ENCODE data around the gene COX8C. TPM values are rescaled to one million over a fixed set of nuclear protein-coding genes. Genes with fewer than 3 reads are reported as not detected.
"Not testable (repeated sequence)": the region's sequence is repeated elsewhere in the genome, so short reads cannot be mapped to it uniquely, and the experiment has no call there.

COX8C gene
- total RNA-seq, 1 experiment from 2014 or later, result not detected

DNA sequence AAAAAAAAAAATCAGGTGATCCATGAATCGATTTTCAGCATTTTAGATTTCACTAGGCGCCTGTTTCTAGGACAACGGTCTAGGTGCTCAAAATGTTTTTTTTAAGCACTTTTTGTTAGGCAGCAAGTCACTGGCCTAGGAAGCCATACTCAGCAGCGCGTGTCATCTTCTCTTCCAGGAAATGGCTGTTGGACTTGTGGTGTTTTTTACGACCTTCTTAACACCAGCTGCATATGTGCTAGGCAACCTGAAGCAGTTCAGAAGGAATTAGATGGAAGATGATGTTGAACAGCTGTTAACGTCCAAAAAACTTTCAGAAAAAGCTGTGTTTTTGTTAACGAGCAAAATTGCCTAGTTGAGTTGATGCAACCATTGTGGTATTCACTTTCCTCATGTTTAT lies 868 bp downstream of the COX8C start:
- DNase-seq (ENCODE audit: low read depth, low spot score), result no peak
- Histone ChIP-seq H3K36me3 (ENCODE audit: control insufficient read depth, insufficient read depth, low read length) (no peaks in the 10 kb centered on the region), H3K27ac (ENCODE audit: low read length) (no peak overlapping the region), H3K4me3 (ENCODE audit: low read depth in 2 of 2, low read length in 2 of 2) (no peak overlapping the region), H3K27me3 (ENCODE audit: control insufficient read depth, insufficient read depth, low read length) (no peaks in the 10 kb centered on the region), H3K4me1 (ENCODE audit: control insufficient read depth, insufficient read depth, low read length) (no peaks in the 10 kb centered on the region), H3K9me3 (ENCODE audit: control insufficient read depth, insufficient read depth, low read depth, low read length) (no peaks in the 10 kb centered on the region)
- intact Hi-C loops (cut with micrococcal nuclease; ENCODE audit: unreplicated experiment) (no loop called here), in situ Hi-C loops (cut with HindIII; ENCODE audit: low pct_unique_long_range_greater_than_20kb, low sequenced_read_pairs) (no loop called here)
- CTCF ChIA-PET, result no interaction called here
- TF ChIP-seq, protein P1, sequence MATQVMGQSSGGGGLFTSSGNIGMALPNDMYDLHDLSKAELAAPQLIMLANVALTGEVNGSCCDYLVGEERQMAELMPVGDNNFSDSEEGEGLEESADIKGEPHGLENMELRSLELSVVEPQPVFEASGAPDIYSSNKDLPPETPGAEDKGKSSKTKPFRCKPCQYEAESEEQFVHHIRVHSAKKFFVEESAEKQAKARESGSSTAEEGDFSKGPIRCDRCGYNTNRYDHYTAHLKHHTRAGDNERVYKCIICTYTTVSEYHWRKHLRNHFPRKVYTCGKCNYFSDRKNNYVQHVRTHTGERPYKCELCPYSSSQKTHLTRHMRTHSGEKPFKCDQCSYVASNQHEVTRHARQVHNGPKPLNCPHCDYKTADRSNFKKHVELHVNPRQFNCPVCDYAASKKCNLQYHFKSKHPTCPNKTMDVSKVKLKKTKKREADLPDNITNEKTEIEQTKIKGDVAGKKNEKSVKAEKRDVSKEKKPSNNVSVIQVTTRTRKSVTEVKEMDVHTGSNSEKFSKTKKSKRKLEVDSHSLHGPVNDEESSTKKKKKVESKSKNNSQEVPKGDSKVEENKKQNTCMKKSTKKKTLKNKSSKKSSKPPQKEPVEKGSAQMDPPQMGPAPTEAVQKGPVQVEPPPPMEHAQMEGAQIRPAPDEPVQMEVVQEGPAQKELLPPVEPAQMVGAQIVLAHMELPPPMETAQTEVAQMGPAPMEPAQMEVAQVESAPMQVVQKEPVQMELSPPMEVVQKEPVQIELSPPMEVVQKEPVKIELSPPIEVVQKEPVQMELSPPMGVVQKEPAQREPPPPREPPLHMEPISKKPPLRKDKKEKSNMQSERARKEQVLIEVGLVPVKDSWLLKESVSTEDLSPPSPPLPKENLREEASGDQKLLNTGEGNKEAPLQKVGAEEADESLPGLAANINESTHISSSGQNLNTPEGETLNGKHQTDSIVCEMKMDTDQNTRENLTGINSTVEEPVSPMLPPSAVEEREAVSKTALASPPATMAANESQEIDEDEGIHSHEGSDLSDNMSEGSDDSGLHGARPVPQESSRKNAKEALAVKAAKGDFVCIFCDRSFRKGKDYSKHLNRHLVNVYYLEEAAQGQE (IDR thresholded peaks at IDR 0.05; ENCODE audit: insufficient read depth in 1 of 2, low read depth in 2 of 2, low read length in 1 of 2), result no peak
- TF ChIP-seq POLR2AphosphoS5 (IDR thresholded peaks at IDR 0.05; ENCODE audit: low read depth, low read length), result no peak
- TF ChIP-seq TCF7L2 (IDR thresholded peaks at IDR 0.05; ENCODE audit: low read depth, low read length), result no peak
- TF ChIP-seq SIN3A (IDR thresholded peaks at IDR 0.05; ENCODE audit: borderline replicate concordance, insufficient read depth, low read depth, low read length), result no peak
- TF ChIP-seq, protein P2, sequence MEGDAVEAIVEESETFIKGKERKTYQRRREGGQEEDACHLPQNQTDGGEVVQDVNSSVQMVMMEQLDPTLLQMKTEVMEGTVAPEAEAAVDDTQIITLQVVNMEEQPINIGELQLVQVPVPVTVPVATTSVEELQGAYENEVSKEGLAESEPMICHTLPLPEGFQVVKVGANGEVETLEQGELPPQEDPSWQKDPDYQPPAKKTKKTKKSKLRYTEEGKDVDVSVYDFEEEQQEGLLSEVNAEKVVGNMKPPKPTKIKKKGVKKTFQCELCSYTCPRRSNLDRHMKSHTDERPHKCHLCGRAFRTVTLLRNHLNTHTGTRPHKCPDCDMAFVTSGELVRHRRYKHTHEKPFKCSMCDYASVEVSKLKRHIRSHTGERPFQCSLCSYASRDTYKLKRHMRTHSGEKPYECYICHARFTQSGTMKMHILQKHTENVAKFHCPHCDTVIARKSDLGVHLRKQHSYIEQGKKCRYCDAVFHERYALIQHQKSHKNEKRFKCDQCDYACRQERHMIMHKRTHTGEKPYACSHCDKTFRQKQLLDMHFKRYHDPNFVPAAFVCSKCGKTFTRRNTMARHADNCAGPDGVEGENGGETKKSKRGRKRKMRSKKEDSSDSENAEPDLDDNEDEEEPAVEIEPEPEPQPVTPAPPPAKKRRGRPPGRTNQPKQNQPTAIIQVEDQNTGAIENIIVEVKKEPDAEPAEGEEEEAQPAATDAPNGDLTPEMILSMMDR (IDR thresholded peaks at IDR 0.05), result no peak
- POLR2A ChIA-PET, result no interaction called here
- no peak for ATAC-seq
- BruUV-seq (replicated peaks), result no TSS peak

DNA sequence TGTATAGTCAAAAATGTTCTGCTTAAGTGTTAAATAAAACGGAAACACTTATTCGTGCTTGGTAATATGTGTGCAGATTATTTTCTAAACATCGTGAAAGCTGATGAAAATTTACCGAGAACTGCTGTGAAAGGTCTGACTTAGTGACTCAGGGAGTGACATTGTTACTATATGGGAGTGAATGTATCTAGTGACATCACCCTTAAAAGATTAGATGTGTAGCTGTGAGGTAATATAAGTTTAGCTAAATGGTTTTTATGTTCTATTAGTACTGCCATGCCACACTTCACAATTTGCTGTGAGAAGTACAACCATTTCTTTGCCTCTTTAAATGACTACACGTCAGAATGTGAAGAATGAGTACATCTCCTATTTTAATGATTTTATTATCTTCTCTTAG lies 1.3 kb downstream of the COX8C start:
- intact Hi-C loops (cut with micrococcal nuclease; ENCODE audit: unreplicated experiment), result no loop called here
- H3K9me3 ChIP-seq (ENCODE audit: control insufficient read depth, insufficient read depth, low read depth, low read length), result no peaks in the 10 kb centered on the region
- ATAC-seq, result no peak
- no peak for TF ChIP-seq SIN3A (IDR thresholded peaks at IDR 0.05; ENCODE audit: borderline replicate concordance, insufficient read depth, low read depth, low read length)
- no peak for TF ChIP-seq POLR2AphosphoS5 (IDR thresholded peaks at IDR 0.05; ENCODE audit: low read depth, low read length)
- no peak for TF ChIP-seq TCF7L2 (IDR thresholded peaks at IDR 0.05; ENCODE audit: low read depth, low read length)
- TF ChIP-seq, protein P1 (IDR thresholded peaks at IDR 0.05; ENCODE audit: insufficient read depth in 1 of 2, low read depth in 2 of 2, low read length in 1 of 2), result no peak
- TF ChIP-seq, protein P2 (IDR thresholded peaks at IDR 0.05), result no peak
- in situ Hi-C loops (cut with HindIII; ENCODE audit: low pct_unique_long_range_greater_than_20kb, low sequenced_read_pairs), result no loop called here
- H3K36me3 ChIP-seq (ENCODE audit: control insufficient read depth, insufficient read depth, low read length), result no peaks in the 10 kb centered on the region
- no peak overlapping the region for H3K4me3 ChIP-seq (ENCODE audit: low read depth in 2 of 2, low read length in 2 of 2)
- POLR2A ChIA-PET, result no interaction called here
- CTCF ChIA-PET, result no interaction called here
- no peaks in the 10 kb centered on the region for H3K4me1 ChIP-seq (ENCODE audit: control insufficient read depth, insufficient read depth, low read length)
- no TSS peak for BruUV-seq (replicated peaks)
- H3K27ac ChIP-seq (ENCODE audit: low read length), result no peak overlapping the region
- H3K27me3 ChIP-seq (ENCODE audit: control insufficient read depth, insufficient read depth, low read length), result no peaks in the 10 kb centered on the region
- DNase-seq (ENCODE audit: low read depth, low spot score), result no peak

DNA sequence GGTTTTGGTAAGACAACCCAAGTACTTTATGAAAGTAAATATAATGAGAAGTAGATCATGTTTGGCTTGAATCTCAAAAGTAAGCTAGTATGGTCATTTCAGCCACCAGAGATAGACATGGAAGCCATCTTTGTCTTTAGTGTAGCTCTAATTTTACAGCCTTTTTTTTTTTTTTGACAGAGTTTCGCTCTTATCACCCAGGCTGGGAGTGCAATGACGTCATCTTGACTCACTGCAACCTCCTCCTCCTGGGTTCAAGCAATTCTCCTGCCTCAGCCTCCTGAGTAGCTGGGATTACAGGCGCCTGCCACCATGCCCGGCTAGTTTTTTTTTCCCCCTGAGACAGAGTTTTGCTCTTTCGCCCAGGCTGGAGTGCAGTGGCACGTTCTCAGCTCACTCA lies 7.9 kb downstream of the COX8C start:
- intact Hi-C loops (cut with micrococcal nuclease; ENCODE audit: unreplicated experiment); H3K27ac ChIP-seq (ENCODE audit: low read length); H3K36me3 ChIP-seq (ENCODE audit: control insufficient read depth, insufficient read depth, low read length); H3K9me3 ChIP-seq (ENCODE audit: control insufficient read depth, insufficient read depth, low read depth, low read length); H3K4me3 ChIP-seq (ENCODE audit: low read depth in 2 of 2, low read length in 2 of 2); H3K27me3 ChIP-seq (ENCODE audit: control insufficient read depth, insufficient read depth, low read length); POLR2A ChIA-PET; DNase-seq (ENCODE audit: low read depth, low spot score); in situ Hi-C loops (cut with HindIII; ENCODE audit: low pct_unique_long_range_greater_than_20kb, low sequenced_read_pairs); H3K4me1 ChIP-seq (ENCODE audit: control insufficient read depth, insufficient read depth, low read length); ATAC-seq; BruUV-seq (replicated peaks); CTCF ChIA-PET: not testable (repeated sequence)
